Spleen (tissue), 11 donors: ENCODE data around the gene CORO6. TPM values are rescaled to one million over a fixed set of nuclear protein-coding genes. Genes with fewer than 3 reads are reported as not detected.

ENCODE experiments used
- DNase-seq: peaks from one replicate; pipeline ENCODE4 v3.0.0-alpha.2; 2020
- H3K27ac ChIP-seq, 8 donors: fragments of 200-600 bp; sonication (generic) in 7 of 8; 1 replicate in 4 of 8; 2 replicates in 4 of 8; pipeline versions ENCODE4 v1.5.0 to v1.8.0; 2016 to 2021; ENCODE audit warnings: inconsistent platforms in 4 of 8, mild to moderate bottlenecking in 4 of 8, moderate library complexity in 1 of 8
- H3K27me3 ChIP-seq, 7 donors: fragments of 200-600 bp; sonication (generic) in 6 of 7; replicated peaks in 1 of 7; 1 replicate in 4 of 7; 2 replicates in 3 of 7; pipeline versions ENCODE4 v1.5.0 to v1.8.0; 2016 to 2021; ENCODE audit warnings: inconsistent platforms in 3 of 7, mild to moderate bottlenecking in 1 of 7
- H3K36me3 ChIP-seq, 6 donors: fragments of 200-600 bp; sonication (generic) in 5 of 6; 1 replicate in 4 of 6; 2 replicates in 2 of 6; pipeline versions ENCODE4 v1.5.0 to v1.8.0; 2016 to 2021; ENCODE audit warnings: inconsistent platforms in 2 of 6
- H3K4me1 ChIP-seq, 6 donors: fragments of 200-600 bp; sonication (generic) in 5 of 6; 1 replicate in 3 of 6; 2 replicates in 3 of 6; pipeline versions ENCODE4 v1.5.0 to v1.8.0; 2016 to 2021; ENCODE audit warnings: inconsistent platforms in 3 of 6
- H3K4me3 ChIP-seq, 8 donors: fragments of 200-600 bp; sonication (generic) in 7 of 8; 1 replicate in 4 of 8; 2 replicates in 4 of 8; pipeline versions ENCODE4 v1.5.0 to v1.8.0; 2016 to 2021; ENCODE audit warnings: inconsistent platforms in 4 of 8, mild to moderate bottlenecking in 4 of 8, moderate library complexity in 2 of 8
- H3K9me3 ChIP-seq, 8 donors: fragments of 200-600 bp; sonication (generic) in 7 of 8; 1 replicate in 4 of 8; 2 replicates in 4 of 8; pipeline versions ENCODE4 v1.5.0 to v1.8.0; 2016 to 2021; ENCODE audit warnings: inconsistent platforms in 4 of 8
- CTCF ChIP-seq, 11 experiments: fragments of 200-600 bp in 7 of 11; fragments of 450-650 bp in 4 of 11; sonication (generic) in 4 of 11; IDR thresholded peaks in 8 of 11; conservative IDR thresholded peaks in 3 of 11; 1 replicate in 7 of 11; 2 replicates in 4 of 11; pipeline versions ENCODE4 v1.4.0 to v1.8.0; 2016 to 2021; ENCODE audit warnings: antibody characterized with exemption in 11 of 11, inconsistent platforms in 4 of 11, mild to moderate bottlenecking in 1 of 11
- POLR2A ChIP-seq, 3 donors: fragments of 450-650 bp; IDR thresholded peaks; one replicate each; pipeline ENCODE4 v1.5.1; 2017; ENCODE audit warnings: antibody characterized with exemption in 3 of 3, mild to moderate bottlenecking in 1 of 3
- POLR2AphosphoS5 ChIP-seq, 3 donors: sonication (generic); formaldehyde crosslinking; IDR thresholded peaks; one replicate each; pipeline ENCODE4 v1.5.1; 2017; ENCODE audit warnings: antibody characterized with exemption in 3 of 3
- WGBS, 5 donors: extraction: QIAGEN DNeasy Blood & Tissue Kit in 3 of 5; methylation state at CpG; one replicate each; pipeline versions ENCODE4 v1.1.5 to v1.1.7; 2013 to 2018; 5-methylcytosine and 5-hydroxymethylcytosine counted together
- intact Hi-C: fragments of 100-400 bp; cut with DNase I; formaldehyde crosslinking; loops from one replicate; pipeline ENCODE4 v1.15.0; 2023; ENCODE audit warnings: low total_unique reads
- polyA plus RNA-seq, 3 donors: library from polyadenylated mRNA; stranded (reverse); fragments of 200-250 nt; gene quantifications; one replicate each; pipeline ENCODE4 v1.2.1, GENCODE V29; 2013
- total RNA-seq, 7 donors: library from RNA; depleted of rRNA in 3 of 7; stranded (reverse); fragments of >200 nt in 3 of 7; fragmentation: NEBNext Ultra II Directional in 4 of 7; extraction: Animal tissue kit (Norgen Biotek cat#: 25700) in 4 of 7; gene quantifications; one replicate each; pipeline versions ENCODE4 v1.1.0 to v1.2.1, GENCODE V29; 2016 to 2021
- donor health status: healthy with polysubstance abuse.
- donor health status: DM: no; HTN: no; CAD: no; lungs with moderate emphysema.
- donor health status: DM: no; HTN: no; CAD: no.
- donor health status: Bipolar disorder and iron deficiency.
- donor health status: healthy.
- donor health status: DM: no; HTN: no; CAD: no.
- donor health status: DM: yes; HTN: yes; CAD: no.

Gene CORO6
- total and polyA plus RNA-seq, 10 donors: 0.81 to 5.1 (median 3.5) TPM

- 95 to 99% (median 96%) methylated on average over 6 of the region's 6 CpGs for WGBS, 5 donors
Observed at GRCh38 chr17:29603109-29603674, 19.5 kb downstream of the CORO6 start.

GRCh38 chr17:29597361-29598172 is 25.1 kb downstream of the CORO6 start:
- DNase-seq: peak; percentile 65
- Histone ChIP-seq H3K4me1 (peaks cover 6 to 21% (median 15%) of the 10 kb centered on the region in 6 donors), H3K27ac (no peak overlapping the region), H3K27me3 (peaks cover 0 to 22% (median 5%) of the 10 kb centered on the region in 7 donors), H3K9me3 (no peaks in the 10 kb centered on the region), H3K36me3 (no peaks in the 10 kb centered on the region), H3K4me3 (no peak overlapping the region)
- WGBS, 5 donors: 78 to 85% (median 83%) methylated on average over 8 to 13 of the region's 13 CpGs
- TF ChIP-seq POLR2A (IDR thresholded peaks at IDR 0.05) (no peak), CTCF (IDR thresholded peaks at IDR 0.05 in 8 of 11, conservative IDR thresholded peaks at IDR 0.05 in 3 of 11) (no peak), POLR2AphosphoS5 (IDR thresholded peaks at IDR 0.05) (no peak)
- intact Hi-C loops: no loop called here

More at GRCh38 chr17:29603109-29603674, 19.5 kb downstream of the CORO6 start:
- intact Hi-C loops: no loop called here
- H3K4me1 ChIP-seq: no peaks in the 10 kb centered on the region
- no peaks in the 10 kb centered on the region for H3K9me3 ChIP-seq
- TF ChIP-seq CTCF (IDR thresholded peaks at IDR 0.05 in 8 of 11, conservative IDR thresholded peaks at IDR 0.05 in 3 of 11) (no peak), POLR2A (IDR thresholded peaks at IDR 0.05) (no peak), POLR2AphosphoS5 (IDR thresholded peaks at IDR 0.05) (no peak)
- H3K4me3 ChIP-seq: no peak overlapping the region
- H3K27me3 ChIP-seq: no peaks in the 10 kb centered on the region
- DNase-seq: no peak
- no peaks in the 10 kb centered on the region for H3K36me3 ChIP-seq
- no peak overlapping the region for H3K27ac ChIP-seq

GRCh38 chr17:29596811-29597210 is 25.9 kb downstream of the CORO6 start:
- H3K4me1 ChIP-seq: peaks cover 14 to 28% (median 23%) of the 10 kb centered on the region in 6 donors
- intact Hi-C loops: no loop called here
- no peak overlapping the region for H3K27ac ChIP-seq
- no peak for TF ChIP-seq POLR2AphosphoS5 (IDR thresholded peaks at IDR 0.05)
- no peak for TF ChIP-seq POLR2A (IDR thresholded peaks at IDR 0.05)
- TF ChIP-seq CTCF (IDR thresholded peaks at IDR 0.05 in 8 of 11, conservative IDR thresholded peaks at IDR 0.05 in 3 of 11): no peak
- peak; percentile 33 for DNase-seq
- H3K36me3 ChIP-seq: no peaks in the 10 kb centered on the region
- peaks cover 0 to 24% (median 5%) of the 10 kb centered on the region in 7 donors for H3K27me3 ChIP-seq
- 64 to 84% (median 81%) methylated on average over 5 to 9 of the region's 9 CpGs for WGBS, 5 donors
- H3K4me3 ChIP-seq: no peak overlapping the region
- no peaks in the 10 kb centered on the region for H3K9me3 ChIP-seq
